GM10248 (cell line): Measurements from ENCODE around the gene CHP2.

Experiments used
- CTCF ChIA-PET: fragments of 300-600 bp; sonication (Branson Sonifier 250); formaldehyde crosslinking; extraction: SDS; loops from one replicate; lab custom pipeline; 2021; ENCODE audit warnings: antibody characterized with exemption; lab: Yijun Ruan, JAX
- POLR2A ChIA-PET: fragments of 350-650 bp; sonication (Branson Sonifier 250); formaldehyde crosslinking; extraction: SDS; loops from one replicate; lab custom pipeline; 2020; ENCODE audit warnings: antibody characterized with exemption; lab: Yijun Ruan, JAX
- DNase-seq: peaks from one replicate; pipeline ENCODE4 v3.0.0; 2012; ENCODE audit errors: extremely low spot score
- TF ChIP-seq, protein P1 (sequence below): IDR thresholded peaks from 2 replicates; pipeline ENCODE4 v1.5.1; 2012; ENCODE audit warnings: mild to moderate bottlenecking, low read depth; ENCODE audit errors: extremely low read depth, missing control alignments, control extremely low read depth

CHP2 gene

DNA sequence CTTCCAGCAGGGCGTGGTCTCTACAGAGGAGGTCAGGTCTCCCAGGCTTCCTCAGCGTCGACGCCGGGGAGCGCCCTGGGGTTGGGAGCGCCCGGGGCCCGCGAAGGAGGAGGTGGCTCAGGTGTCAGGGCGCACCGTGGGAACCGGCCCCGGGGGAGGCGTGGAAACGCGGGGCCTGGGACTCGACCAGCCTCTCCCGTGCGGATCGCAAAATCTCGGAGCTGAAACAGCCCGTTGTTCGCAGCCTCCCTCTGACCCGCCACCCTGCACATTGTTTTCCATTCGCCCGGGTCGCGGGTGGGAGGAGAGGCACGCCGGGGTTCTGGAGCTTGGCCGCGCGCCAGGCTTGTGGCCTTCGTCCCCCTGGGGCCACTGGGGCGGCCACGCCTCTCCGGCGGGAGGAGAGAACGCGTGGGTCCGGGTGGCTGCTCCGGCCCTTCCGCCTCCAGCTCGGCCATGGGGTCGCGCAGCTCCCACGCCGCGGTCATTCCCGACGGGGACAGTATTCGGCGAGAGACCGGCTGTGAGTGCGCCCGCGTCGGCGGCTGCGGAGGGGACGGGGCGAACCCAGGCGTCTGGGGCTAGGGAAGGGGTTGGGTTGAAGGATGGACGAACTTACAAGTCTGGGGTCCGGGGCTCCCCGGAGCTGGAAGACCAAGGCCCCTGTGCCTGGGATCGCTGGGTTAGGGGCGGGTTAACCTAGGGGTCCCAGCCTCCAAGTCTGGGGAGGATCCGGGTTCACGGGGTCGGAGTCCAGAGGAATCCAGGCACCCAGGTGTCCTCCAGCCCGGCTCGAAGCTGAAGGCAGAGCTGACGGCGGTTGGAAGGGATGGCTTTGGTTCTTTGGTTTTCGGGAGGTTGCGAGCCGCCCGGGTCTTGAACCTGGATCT lies at the start of gene CHP2:
TSS of gene CHP2 (plus strand) at position 433 of the 890 bp plus-strand sequence. CDS start at position 457, 24 bp downstream.
- ChIA-PET CTCF (interaction anchor here (1.1 to 1.3 kb wide), 2 partner anchors 9 to 25 kb away, joined by 3 to 4 read pairs; no protein-coding TSS in a partner anchor), POLR2A (no interaction called here)
- DNase-seq: no peak
- TF ChIP-seq, protein P1, sequence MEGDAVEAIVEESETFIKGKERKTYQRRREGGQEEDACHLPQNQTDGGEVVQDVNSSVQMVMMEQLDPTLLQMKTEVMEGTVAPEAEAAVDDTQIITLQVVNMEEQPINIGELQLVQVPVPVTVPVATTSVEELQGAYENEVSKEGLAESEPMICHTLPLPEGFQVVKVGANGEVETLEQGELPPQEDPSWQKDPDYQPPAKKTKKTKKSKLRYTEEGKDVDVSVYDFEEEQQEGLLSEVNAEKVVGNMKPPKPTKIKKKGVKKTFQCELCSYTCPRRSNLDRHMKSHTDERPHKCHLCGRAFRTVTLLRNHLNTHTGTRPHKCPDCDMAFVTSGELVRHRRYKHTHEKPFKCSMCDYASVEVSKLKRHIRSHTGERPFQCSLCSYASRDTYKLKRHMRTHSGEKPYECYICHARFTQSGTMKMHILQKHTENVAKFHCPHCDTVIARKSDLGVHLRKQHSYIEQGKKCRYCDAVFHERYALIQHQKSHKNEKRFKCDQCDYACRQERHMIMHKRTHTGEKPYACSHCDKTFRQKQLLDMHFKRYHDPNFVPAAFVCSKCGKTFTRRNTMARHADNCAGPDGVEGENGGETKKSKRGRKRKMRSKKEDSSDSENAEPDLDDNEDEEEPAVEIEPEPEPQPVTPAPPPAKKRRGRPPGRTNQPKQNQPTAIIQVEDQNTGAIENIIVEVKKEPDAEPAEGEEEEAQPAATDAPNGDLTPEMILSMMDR: no peak

DNA sequence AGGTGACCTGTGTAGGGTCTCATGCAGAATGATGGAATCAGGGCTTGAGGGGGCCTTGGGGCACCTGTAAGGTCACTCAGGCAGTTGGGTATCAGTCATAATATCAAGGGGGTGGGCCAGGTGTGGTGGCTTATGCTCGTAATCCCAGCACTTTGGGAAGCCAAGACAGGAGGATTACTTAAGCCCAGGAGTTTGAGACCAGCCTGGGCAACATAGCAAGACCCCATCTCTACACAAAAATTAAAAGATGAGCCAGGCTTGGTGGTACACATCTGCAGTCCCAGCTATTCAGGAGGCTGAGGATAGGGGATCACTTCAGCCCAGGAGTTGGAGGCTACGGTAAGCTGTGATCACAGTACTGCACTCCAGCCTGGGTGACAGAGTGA lies 49.3 kb upstream of the CHP2 start:
- POLR2A ChIA-PET: no interaction called here
- TF ChIP-seq, protein P1: no peak
- CTCF ChIA-PET: no interaction called here
- no peak for DNase-seq

DNA sequence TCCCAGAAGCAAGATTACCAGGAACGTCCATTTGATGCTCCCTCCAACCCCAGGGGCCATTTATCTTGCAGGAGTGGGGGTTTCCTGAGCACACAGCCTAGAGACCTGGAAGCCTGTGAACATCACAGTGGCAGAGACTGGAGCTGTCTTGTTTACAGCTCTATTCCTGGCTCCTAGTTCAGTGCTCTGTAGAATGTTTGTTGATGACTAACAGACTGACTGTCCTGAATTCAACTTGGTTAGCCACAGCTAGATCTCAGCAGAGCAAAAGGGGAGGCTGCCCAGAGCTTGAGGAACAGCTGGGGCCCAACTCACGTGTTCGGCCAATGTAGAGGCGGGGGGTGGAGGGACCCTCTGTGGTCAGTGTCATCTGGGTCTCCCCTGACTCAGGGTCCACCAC lies 48.4 kb upstream of the CHP2 start:
- no peak for DNase-seq
- ChIA-PET POLR2A (no interaction called here), CTCF (interaction anchor here (0.9 kb wide), 1 partner anchor 19 kb away, joined by 3 read pairs; no protein-coding TSS in a partner anchor)
- TF ChIP-seq, protein P1: no peak

DNA sequence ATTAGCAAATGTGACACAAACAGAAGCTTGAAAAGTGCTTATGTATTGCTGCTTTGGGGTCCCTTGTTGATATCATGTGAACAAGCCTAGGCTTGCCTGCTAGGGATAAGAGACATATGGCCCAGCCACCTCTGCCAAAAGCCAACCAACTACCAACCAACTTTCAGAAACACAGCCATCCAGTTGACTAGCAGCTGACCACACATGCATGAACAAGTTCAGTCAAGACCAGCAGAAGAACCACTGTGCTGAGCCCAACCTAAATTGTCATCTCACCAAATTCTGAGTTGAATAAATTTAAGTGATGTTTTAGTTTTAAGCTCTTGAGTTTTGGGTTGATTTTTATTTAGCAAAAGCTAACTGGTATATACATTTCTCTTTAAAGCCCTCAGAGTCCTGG lies 45.3 kb upstream of the CHP2 start:
- DNase-seq: no peak
- TF ChIP-seq, protein P1: no peak
- ChIA-PET CTCF (interaction anchor here (1.1 to 2.3 kb wide), 2 partner anchors 15 to 18 kb away, joined by 4 to 10 read pairs; no protein-coding TSS in a partner anchor), POLR2A (no interaction called here)

DNA sequence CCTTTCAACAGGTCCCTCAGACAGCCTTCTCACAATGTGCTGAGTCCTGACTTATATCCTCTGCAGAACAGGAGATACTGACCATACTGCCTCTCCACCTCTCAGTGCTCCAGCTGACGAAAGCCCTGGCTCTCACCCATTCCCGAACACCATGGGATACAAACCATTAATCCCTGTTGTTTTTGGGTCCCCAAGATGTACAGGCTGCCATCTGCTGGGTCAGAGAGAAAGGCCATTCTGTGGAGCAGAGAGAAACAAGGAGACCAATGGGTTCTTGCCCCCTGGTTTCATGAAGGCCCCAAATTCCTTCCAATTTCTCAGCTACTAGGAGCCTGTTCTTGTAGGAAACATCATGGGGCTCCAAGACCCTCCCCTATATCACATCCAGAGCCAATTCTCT lies 44.8 kb upstream of the CHP2 start:
- no peak for DNase-seq
- ChIA-PET CTCF (interaction anchor here (1.1 to 2.3 kb wide), 2 partner anchors 15 to 17 kb away, joined by 4 to 10 read pairs; no protein-coding TSS in a partner anchor), POLR2A (no interaction called here)
- TF ChIP-seq, protein P1: no peak

DNA sequence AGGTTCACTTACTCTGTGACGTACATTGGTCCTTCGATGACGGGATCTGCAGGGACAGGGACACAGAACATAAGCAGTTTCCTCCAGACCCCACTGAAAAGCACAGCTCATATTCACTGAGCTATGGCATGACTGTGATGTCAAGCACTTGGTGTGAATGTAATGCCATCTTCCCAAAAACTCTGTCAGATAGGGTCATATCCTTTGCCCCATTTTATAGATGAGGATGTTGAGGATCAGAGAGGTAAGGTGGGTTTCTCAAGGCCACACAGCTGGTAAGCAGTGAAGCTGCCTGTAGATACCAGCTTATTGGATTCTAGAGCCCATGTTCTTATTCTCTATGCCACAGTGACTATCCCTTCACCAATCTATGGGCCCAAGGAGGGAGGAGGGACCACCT lies 44.3 kb upstream of the CHP2 start:
- CTCF ChIA-PET: interaction anchor here (1.3 to 2.3 kb wide), 2 partner anchors 14 to 17 kb away, joined by 3 to 10 read pairs; no protein-coding TSS in a partner anchor
- TF ChIP-seq, protein P1: no peak
- POLR2A ChIA-PET: no interaction called here
- no peak for DNase-seq
